ENCODE results near the gene EFCAB12. TPM values are rescaled to one million over a fixed set of nuclear protein-coding genes. Genes with fewer than 3 reads are reported as not detected.

Gene EFCAB12
- 0.41 TPM for polyA plus RNA-seq (2013, experiment 1 of 2)
- 0.51 TPM for polyA plus RNA-seq (2013, experiment 2 of 2)

DNA sequence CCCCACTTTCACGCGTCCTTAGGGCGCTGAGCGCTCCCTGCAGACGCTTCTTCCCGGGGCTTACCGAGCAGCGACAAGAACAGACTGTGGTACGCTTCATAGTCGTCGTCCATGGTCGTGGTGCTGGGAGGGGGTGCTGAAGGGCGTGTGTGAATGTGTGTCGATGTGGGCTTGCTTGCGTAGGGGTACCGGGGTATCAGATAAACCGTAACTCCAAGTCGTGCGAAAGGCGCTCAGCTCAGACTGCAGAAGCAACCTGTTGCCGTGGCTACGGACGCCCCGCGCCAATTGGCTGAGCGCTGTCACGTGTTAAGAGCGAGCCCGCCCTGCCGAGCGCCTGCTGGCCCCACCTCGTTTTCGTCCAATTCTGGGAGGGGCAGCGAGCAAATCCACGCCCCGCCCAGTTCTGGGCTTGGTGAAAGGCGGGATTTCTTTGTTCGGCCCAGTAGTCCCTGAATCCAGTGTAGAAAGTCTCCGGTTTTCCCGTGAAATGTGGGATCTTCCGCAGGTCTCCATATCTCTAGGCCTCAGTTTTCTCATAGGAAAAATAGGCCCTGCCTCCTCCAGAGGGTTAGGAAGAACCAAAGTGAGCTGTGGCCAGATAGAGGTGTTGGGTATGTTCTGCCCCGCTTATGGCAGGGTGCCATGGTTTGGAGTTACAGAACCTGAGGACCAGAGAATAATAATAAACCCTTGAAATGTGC is at the start of gene EFCAB12:
TSS of gene EFCAB12 (minus strand) at position 261 of the 704 bp plus-strand sequence. CDS start at position 113, 148 bp downstream.
- Histone ChIP-seq H3K36me3 (ENCODE audit: control insufficient read depth, insufficient read depth, low read length) (peaks cover 44% of the 10 kb centered on the region), H3K27ac (ENCODE audit: low read depth, low read length, severe bottlenecking) (peak within 1 kb of the TSS; percentile 62), H3K9me3 (ENCODE audit: control insufficient read depth, low read length) (no peaks in the 10 kb centered on the region), H3K4me1 (ENCODE audit: control insufficient read depth, insufficient read depth, low read length, poor library complexity, severe bottlenecking) (peaks cover 15% of the 10 kb centered on the region), H3K4me3 (ENCODE audit: extremely low read depth, insufficient read depth, low read length, poor library complexity, severe bottlenecking) (peak within 1 kb of the TSS; percentile 40)
- WGBS, 2 experiments (ENCODE audit: insufficient coverage in 2 of 2): 2 to 3% methylated on average over 30 to 37 of the region's 42 CpGs

- peaks cover 37% of the 10 kb centered on the region for H3K36me3 ChIP-seq (ENCODE audit: control insufficient read depth, insufficient read depth, low read length)
- 95 to 100% methylated on average over 2 to 3 of the region's 6 CpGs for WGBS, 2 experiments (ENCODE audit: insufficient coverage in 2 of 2)
- no peak overlapping the region for H3K4me3 ChIP-seq (ENCODE audit: extremely low read depth, insufficient read depth, low read length, poor library complexity, severe bottlenecking)
Measured at GRCh38 chr3:129476586-129476985, 48.1 kb upstream of the EFCAB12 start.

DNA sequence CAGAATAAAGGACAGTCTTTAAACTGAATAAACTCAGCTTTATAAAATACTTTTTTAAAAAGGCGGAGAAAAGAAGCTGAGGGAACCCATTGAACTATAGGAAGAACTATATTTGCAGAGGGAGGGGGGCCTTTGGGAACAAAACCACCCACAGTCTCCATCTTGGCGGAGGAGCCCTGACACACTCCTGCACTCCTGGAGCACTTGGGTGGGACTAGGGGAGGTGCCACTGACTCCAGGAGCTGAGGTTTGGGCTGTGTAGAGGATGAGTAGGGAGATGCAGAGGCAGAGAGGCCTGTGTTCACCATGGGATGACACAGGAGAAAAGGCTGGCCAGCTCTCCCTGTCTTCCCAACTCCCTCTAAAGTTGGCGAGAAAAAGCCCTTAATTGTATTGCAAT is 47.4 kb upstream of the EFCAB12 start:
- H3K9me3 ChIP-seq (ENCODE audit: control insufficient read depth, low read length): no peaks in the 10 kb centered on the region
- H3K4me3 ChIP-seq (ENCODE audit: extremely low read depth, insufficient read depth, low read length, poor library complexity, severe bottlenecking): no peak overlapping the region
- no peak overlapping the region for H3K27ac ChIP-seq (ENCODE audit: low read depth, low read length, severe bottlenecking)
- WGBS, 2 experiments (ENCODE audit: insufficient coverage in 2 of 2): 100% methylated on average over 1 of the region's 3 CpGs; no CpG with 5 or more reads in 1 of the 2 experiments
- H3K36me3 ChIP-seq (ENCODE audit: control insufficient read depth, insufficient read depth, low read length): peaks cover 43% of the 10 kb centered on the region
- H3K4me1 ChIP-seq (ENCODE audit: control insufficient read depth, insufficient read depth, low read length, poor library complexity, severe bottlenecking): no peaks in the 10 kb centered on the region

More at GRCh38 chr3:129476586-129476985, 48.1 kb upstream of the EFCAB12 start:
- no peaks in the 10 kb centered on the region for H3K9me3 ChIP-seq (ENCODE audit: control insufficient read depth, low read length)
- no peak overlapping the region for H3K27ac ChIP-seq (ENCODE audit: low read depth, low read length, severe bottlenecking)
- peaks cover 1% of the 10 kb centered on the region for H3K4me1 ChIP-seq (ENCODE audit: control insufficient read depth, insufficient read depth, low read length, poor library complexity, severe bottlenecking)

DNA sequence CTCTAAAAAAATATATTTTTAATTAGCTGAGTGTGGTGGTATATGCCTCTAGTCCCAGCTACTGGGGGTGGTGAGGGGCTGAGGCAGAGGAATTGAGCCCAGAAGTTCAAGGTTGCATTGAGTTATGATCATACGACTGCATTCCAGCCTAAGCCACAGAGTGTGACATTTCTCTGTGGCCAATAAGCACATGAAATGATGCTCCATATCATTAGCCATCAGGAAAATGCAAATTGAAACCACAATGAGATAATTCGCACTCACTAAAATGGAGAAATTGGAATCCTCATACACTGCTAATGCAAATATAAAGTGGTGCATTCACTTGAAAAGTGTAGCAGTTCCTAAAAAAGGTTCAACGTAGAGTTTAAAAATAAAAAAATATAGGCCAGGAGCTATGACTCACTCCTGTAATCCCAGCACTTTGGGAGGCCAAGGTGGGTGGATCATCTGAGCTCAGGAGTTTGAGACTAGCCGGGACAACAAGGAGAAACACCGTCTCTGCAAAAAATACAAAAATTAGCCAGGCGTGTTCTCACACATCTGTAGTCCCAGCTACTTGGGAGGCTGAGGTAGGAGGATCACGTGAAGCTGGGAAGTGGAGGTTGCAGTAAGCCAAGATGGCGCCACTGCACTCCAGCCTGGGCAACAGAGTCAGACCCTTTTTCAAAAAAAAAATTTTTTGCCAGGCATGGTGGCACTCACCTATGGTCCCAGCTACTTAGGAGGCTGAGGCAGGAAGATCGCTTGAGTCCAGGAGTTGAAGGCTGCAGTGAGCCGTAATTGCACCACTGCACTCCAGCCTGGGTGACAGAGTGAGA is 46.8 kb upstream of the EFCAB12 start:
- Histone ChIP-seq H3K4me1 (ENCODE audit: control insufficient read depth, insufficient read depth, low read length, poor library complexity, severe bottlenecking) (no peaks in the 10 kb centered on the region), H3K9me3 (ENCODE audit: control insufficient read depth, low read length) (no peaks in the 10 kb centered on the region), H3K4me3 (ENCODE audit: extremely low read depth, insufficient read depth, low read length, poor library complexity, severe bottlenecking) (no peak overlapping the region), H3K36me3 (ENCODE audit: control insufficient read depth, insufficient read depth, low read length) (peaks cover 43% of the 10 kb centered on the region), H3K27ac (ENCODE audit: low read depth, low read length, severe bottlenecking) (no peak overlapping the region)
- 94 to 96% methylated on average over 9 of the region's 10 CpGs for WGBS, 2 experiments (ENCODE audit: insufficient coverage in 2 of 2)

DNA sequence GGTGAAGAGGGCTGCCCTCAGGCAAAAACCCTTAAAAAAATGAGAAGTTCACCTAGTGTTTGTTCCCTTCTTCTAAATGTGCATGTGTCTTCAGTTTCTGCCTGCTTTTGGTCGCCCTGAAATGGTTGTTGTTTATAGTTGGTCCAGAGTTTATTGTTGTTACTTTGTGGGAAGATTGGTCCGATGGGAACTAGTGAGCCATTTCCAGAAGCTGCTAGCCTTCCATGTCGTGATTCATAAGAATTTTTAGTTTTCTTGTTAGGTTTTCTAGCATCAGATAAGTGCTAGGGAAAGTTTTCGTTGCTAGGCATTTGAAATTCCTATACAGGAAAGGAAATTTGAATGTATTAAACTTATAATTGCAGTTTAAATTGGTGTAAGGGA is 45.3 kb upstream of the EFCAB12 start:
- peaks cover 39% of the 10 kb centered on the region for H3K36me3 ChIP-seq (ENCODE audit: control insufficient read depth, insufficient read depth, low read length)
- 78 to 87% methylated on average over 2 to 4 of the region's 4 CpGs for WGBS, 2 experiments (ENCODE audit: insufficient coverage in 2 of 2)
- H3K4me1 ChIP-seq (ENCODE audit: control insufficient read depth, insufficient read depth, low read length, poor library complexity, severe bottlenecking): no peaks in the 10 kb centered on the region

GRCh38 chr3:129473067-129473768 is 44.8 kb upstream of the EFCAB12 start:
- H3K4me3 ChIP-seq (ENCODE audit: extremely low read depth, insufficient read depth, low read length, poor library complexity, severe bottlenecking): no peak overlapping the region
- no peak overlapping the region for H3K27ac ChIP-seq (ENCODE audit: low read depth, low read length, severe bottlenecking)
- H3K4me1 ChIP-seq (ENCODE audit: control insufficient read depth, insufficient read depth, low read length, poor library complexity, severe bottlenecking): no peaks in the 10 kb centered on the region
- WGBS, 2 experiments (ENCODE audit: insufficient coverage in 2 of 2): 84 to 91% methylated on average over 2 to 3 of the region's 4 CpGs
- no peaks in the 10 kb centered on the region for H3K9me3 ChIP-seq (ENCODE audit: control insufficient read depth, low read length)
- H3K36me3 ChIP-seq (ENCODE audit: control insufficient read depth, insufficient read depth, low read length): peaks cover 40% of the 10 kb centered on the region

More for the DNA sequence above, 45.3 kb upstream of the EFCAB12 start:
- H3K27ac ChIP-seq (ENCODE audit: low read depth, low read length, severe bottlenecking): no peak overlapping the region
- H3K9me3 ChIP-seq (ENCODE audit: control insufficient read depth, low read length): no peaks in the 10 kb centered on the region
- H3K4me3 ChIP-seq (ENCODE audit: extremely low read depth, insufficient read depth, low read length, poor library complexity, severe bottlenecking): no peak overlapping the region

DNA sequence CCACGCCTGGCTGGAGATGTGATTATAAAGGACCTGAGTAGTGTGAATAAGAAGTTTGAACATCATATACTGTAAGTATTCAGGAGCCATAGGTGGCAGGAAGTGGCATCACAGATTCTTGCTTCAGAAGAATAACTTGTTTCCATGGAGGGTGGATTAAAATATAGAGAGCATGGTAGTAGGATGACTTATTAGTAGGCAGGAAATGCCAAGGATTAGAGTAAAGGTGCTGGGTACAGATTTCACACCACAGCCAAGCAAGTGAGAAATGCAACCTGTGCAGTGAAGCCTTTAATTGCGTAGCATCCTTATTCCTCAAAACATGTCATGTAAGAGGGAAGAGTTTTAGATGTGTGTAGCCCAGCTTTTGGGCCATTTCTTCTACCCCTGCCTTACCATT is 42.4 kb upstream of the EFCAB12 start:
- 86% methylated on average over 1 of the region's 2 CpGs; no CpG with 5 or more reads in 1 of the 2 experiments for WGBS, 2 experiments (ENCODE audit: insufficient coverage in 2 of 2)
- no peak overlapping the region for H3K27ac ChIP-seq (ENCODE audit: low read depth, low read length, severe bottlenecking)
- peaks cover 22% of the 10 kb centered on the region for H3K36me3 ChIP-seq (ENCODE audit: control insufficient read depth, insufficient read depth, low read length)
- no peak overlapping the region for H3K4me3 ChIP-seq (ENCODE audit: extremely low read depth, insufficient read depth, low read length, poor library complexity, severe bottlenecking)
- no peaks in the 10 kb centered on the region for H3K9me3 ChIP-seq (ENCODE audit: control insufficient read depth, low read length)
- no peaks in the 10 kb centered on the region for H3K4me1 ChIP-seq (ENCODE audit: control insufficient read depth, insufficient read depth, low read length, poor library complexity, severe bottlenecking)

DNA sequence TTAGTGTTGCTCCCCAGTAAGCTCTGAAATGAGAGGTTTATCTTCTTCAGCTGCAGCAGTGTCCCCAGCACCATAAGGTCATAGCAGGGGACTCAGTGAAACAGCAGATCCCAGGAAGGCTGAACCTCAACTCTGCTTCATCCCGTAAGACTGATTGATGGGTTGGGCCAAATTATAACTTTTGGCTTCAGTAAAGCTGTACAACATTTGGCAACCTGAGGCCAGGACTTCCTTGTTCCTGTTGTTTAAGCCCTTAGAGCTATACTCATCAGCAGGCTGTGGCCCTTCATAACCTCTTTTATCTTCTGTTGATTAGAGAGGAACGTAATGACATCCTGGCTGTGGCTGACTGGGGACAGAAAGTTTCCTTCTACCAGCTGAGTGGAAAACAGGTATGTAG is 40.6 kb upstream of the EFCAB12 start:
- WGBS, 2 experiments (ENCODE audit: insufficient coverage in 2 of 2): 83 to 100% methylated on average over 1 to 2 of the region's 2 CpGs
- peaks cover 22% of the 10 kb centered on the region for H3K36me3 ChIP-seq (ENCODE audit: control insufficient read depth, insufficient read depth, low read length)

GRCh38 chr3:129467932-129468331 is 39.5 kb upstream of the EFCAB12 start:
- Histone ChIP-seq H3K4me1 (ENCODE audit: control insufficient read depth, insufficient read depth, low read length, poor library complexity, severe bottlenecking) (no peaks in the 10 kb centered on the region), H3K36me3 (ENCODE audit: control insufficient read depth, insufficient read depth, low read length) (peaks cover 26% of the 10 kb centered on the region)

More for the DNA sequence above, 40.6 kb upstream of the EFCAB12 start:
- no peak overlapping the region for H3K4me3 ChIP-seq (ENCODE audit: extremely low read depth, insufficient read depth, low read length, poor library complexity, severe bottlenecking)
- no peaks in the 10 kb centered on the region for H3K9me3 ChIP-seq (ENCODE audit: control insufficient read depth, low read length)
- no peak overlapping the region for H3K27ac ChIP-seq (ENCODE audit: low read depth, low read length, severe bottlenecking)
- H3K4me1 ChIP-seq (ENCODE audit: control insufficient read depth, insufficient read depth, low read length, poor library complexity, severe bottlenecking): no peaks in the 10 kb centered on the region

GRCh38 chr3:129463716-129464115 is 35.3 kb upstream of the EFCAB12 start:
- Histone ChIP-seq H3K4me1 (ENCODE audit: control insufficient read depth, insufficient read depth, low read length, poor library complexity, severe bottlenecking) (peaks cover 16% of the 10 kb centered on the region), H3K36me3 (ENCODE audit: control insufficient read depth, insufficient read depth, low read length) (peaks cover 5% of the 10 kb centered on the region), H3K27ac (ENCODE audit: low read depth, low read length, severe bottlenecking) (no peak overlapping the region), H3K9me3 (ENCODE audit: control insufficient read depth, low read length) (no peaks in the 10 kb centered on the region), H3K4me3 (ENCODE audit: extremely low read depth, insufficient read depth, low read length, poor library complexity, severe bottlenecking) (no peak overlapping the region)
- 81 to 94% methylated on average over 2 to 3 of the region's 4 CpGs for WGBS, 2 experiments (ENCODE audit: insufficient coverage in 2 of 2)

More at GRCh38 chr3:129467932-129468331, 39.5 kb upstream of the EFCAB12 start:
- WGBS, 2 experiments (ENCODE audit: insufficient coverage in 2 of 2): 83 to 100% methylated on average over 1 of the region's 1 CpG
- H3K4me3 ChIP-seq (ENCODE audit: extremely low read depth, insufficient read depth, low read length, poor library complexity, severe bottlenecking): no peak overlapping the region
- H3K27ac ChIP-seq (ENCODE audit: low read depth, low read length, severe bottlenecking): no peak overlapping the region
- no peaks in the 10 kb centered on the region for H3K9me3 ChIP-seq (ENCODE audit: control insufficient read depth, low read length)
